HepG2 (cell line): ENCODE data around the gene SCP2. TPM values are rescaled to one million over a fixed set of nuclear protein-coding genes. Genes with fewer than 3 reads are reported as not detected.

Experiments used
- ARNT ChIP-seq: fragments of 450-650 bp; IDR thresholded peaks from 2 replicates; pipeline ENCODE4 v1.6.1; 2017
- CSRNP2 ChIP-seq: sonication (generic); formaldehyde crosslinking; conservative IDR thresholded peaks from 2 replicates; pipeline ENCODE4 v1.8.0; 2022; ENCODE audit warnings: low read depth, missing genetic modification reagents
- DPF2 ChIP-seq: sonication (generic); formaldehyde crosslinking; IDR thresholded peaks from 2 replicates; pipeline ENCODE4 v1.4.0; 2020; ENCODE audit warnings: mild to moderate bottlenecking, low read depth, missing genetic modification reagents, borderline replicate concordance
- GPBP1L1 ChIP-seq: sonication (generic); formaldehyde crosslinking; IDR thresholded peaks from 2 replicates; pipeline ENCODE4 v1.5.0; 2020; ENCODE audit warnings: mild to moderate bottlenecking, missing genetic modification reagents
- MED1 ChIP-seq: sonication (generic); formaldehyde crosslinking; IDR thresholded peaks from 2 replicates; pipeline ENCODE4 v1.4.0; 2020; ENCODE audit warnings: missing genetic modification reagents
- NFYB ChIP-seq: sonication (generic); formaldehyde crosslinking; IDR thresholded peaks from 2 replicates; pipeline ENCODE4 v1.4.0; 2020; ENCODE audit warnings: missing genetic modification reagents
- PATZ1 ChIP-seq: sonication (generic); formaldehyde crosslinking; IDR thresholded peaks from 2 replicates; pipeline ENCODE4 v1.4.0; 2020; ENCODE audit warnings: missing genetic modification reagents
- POGZ ChIP-seq: sonication (generic); formaldehyde crosslinking; IDR thresholded peaks from 2 replicates; pipeline ENCODE4 v1.4.0; 2020; ENCODE audit warnings: mild to moderate bottlenecking, missing genetic modification reagents
- POLR2G ChIP-seq: fragments of 200-400 bp; formaldehyde crosslinking; IDR thresholded peaks from 2 replicates; pipeline ENCODE4 v1.6.1; 2018; ENCODE audit warnings: mild to moderate bottlenecking, low read depth, low read length, moderate library complexity
- RAD51 ChIP-seq: fragments of 450-650 bp; IDR thresholded peaks from 2 replicates; pipeline ENCODE4 v1.6.1; 2016; ENCODE audit warnings: borderline replicate concordance
- SP1 ChIP-seq, 2 experiments: fragments of 450-650 bp in 1 of 2; sonication (generic) in 1 of 2; formaldehyde crosslinking in 1 of 2; IDR thresholded peaks; 2 replicates each; pipeline versions ENCODE4 v1.4.0 to v1.6.1; 2016 to 2020; ENCODE audit warnings: missing genetic modification reagents in 1 of 2
- STAG1 ChIP-seq: sonication (generic); formaldehyde crosslinking; IDR thresholded peaks from 2 replicates; pipeline ENCODE4 v1.4.0; 2020; ENCODE audit warnings: missing genetic modification reagents
- SYNCRIP ChIP-seq: fragments of 200-400 bp; formaldehyde crosslinking; IDR thresholded peaks from 2 replicates; pipeline ENCODE4 v1.6.1; 2018; ENCODE audit warnings: mild to moderate bottlenecking, low read depth, low read length; ENCODE audit not compliant: insufficient read depth
- XRCC5 ChIP-seq: fragments of 200-400 bp; formaldehyde crosslinking; optimal IDR thresholded peaks from 2 replicates; pipeline ENCODE3; 2017; ENCODE audit warnings: mild to moderate bottlenecking, low read length
- ZBTB10 ChIP-seq: sonication (generic); formaldehyde crosslinking; IDR thresholded peaks from 2 replicates; pipeline ENCODE4 v1.4.0; 2020; ENCODE audit warnings: missing genetic modification reagents, borderline replicate concordance
- ZNF253 ChIP-seq: sonication (generic); formaldehyde crosslinking; IDR thresholded peaks from 2 replicates; pipeline ENCODE4 v1.8.0; 2022; ENCODE audit warnings: mild to moderate bottlenecking, missing genetic modification reagents, borderline replicate concordance
- ZNF3 ChIP-seq: IDR thresholded peaks from 2 replicates; pipeline ENCODE4 v1.7.0; 2017; ENCODE audit warnings: inconsistent platforms
- ZNF329 ChIP-seq: sonication (generic); formaldehyde crosslinking; IDR thresholded peaks from 2 replicates; pipeline ENCODE4 v1.9.0; 2021; ENCODE audit warnings: low read depth, mild to moderate bottlenecking, missing genetic modification reagents
- ZNF431 ChIP-seq: sonication (generic); formaldehyde crosslinking; IDR thresholded peaks from 2 replicates; pipeline ENCODE4 v1.9.0; 2022; ENCODE audit warnings: missing genetic modification reagents, low read depth, mild to moderate bottlenecking, borderline replicate concordance
- ZNF513 ChIP-seq: sonication (generic); formaldehyde crosslinking; conservative IDR thresholded peaks from 2 replicates; pipeline ENCODE4 v1.5.0; 2020; ENCODE audit warnings: missing genetic modification reagents
- ZNF556 ChIP-seq: sonication (generic); formaldehyde crosslinking; IDR thresholded peaks from 2 replicates; pipeline ENCODE4 v1.4.0; 2020; ENCODE audit warnings: mild to moderate bottlenecking, missing genetic modification reagents, borderline replicate concordance
- ZNF557 ChIP-seq: sonication (generic); formaldehyde crosslinking; IDR thresholded peaks from 2 replicates; pipeline ENCODE4 v1.4.0; 2020; ENCODE audit warnings: missing genetic modification reagents
- polyA plus RNA-seq, 8 experiments: library from polyadenylated mRNA; depleted of rRNA in 3 of 8; stranded (reverse) in 7 of 8; unstranded in 1 of 8; fragments of >200 nt; fragmentation: Illumina TruSeq in 4 of 8; extraction: Trizol in 4 of 8; gene quantifications; 2 replicates each; pipeline versions ENCODE4 v1.2.1 to v1.2.3, GENCODE V29; 2011 to 2016; ENCODE audit warnings: low read depth in 4 of 8, missing spikeins in 1 of 8, mixed read lengths in 1 of 8; ENCODE audit not compliant: insufficient read depth in 1 of 8
- total RNA-seq, 5 experiments: library from RNA; depleted of rRNA; stranded (reverse); fragments of >200 nt; fragmentation: Illumina TruSeq; extraction: Trizol; gene quantifications; 2 replicates each; pipeline ENCODE4 v1.2.3, GENCODE V29; 2016; ENCODE audit warnings: low read depth in 1 of 5

Gene SCP2
- total and polyA plus RNA-seq, 2 of the 13 experiments (the other 11 are each of a cell fraction or from before 2014, with no cell fraction given), result 59.0 to 133 TPM

- TF ChIP-seq ZBTB10 (CRISPR knock-in tag) (peak; percentile 73; the same call in 1 of the 2 replicates), PATZ1 (CRISPR knock-in tag) (no peak; the same call in 1 of the 2 replicates), DPF2 (CRISPR knock-in tag) (0 out of 2 replicates have a peak, but pooled peaks have one; percentile 19), XRCC5 (no peak), ZNF513 (no peak), ZNF556 (peak; percentile 67), ZNF557 (CRISPR knock-in tag) (no peak), MED1 (peak; percentile 63), NFYB (no peak), POLR2G (no peak), ZNF329 (no peak), RAD51 (no peak), SYNCRIP (no peak), GPBP1L1 (CRISPR knock-in tag) (no peak), ZNF3 (CRISPR knock-in tag) (no peak), SP1 (IDR thresholded peaks at IDR 0.05) (no peak), SP1 (CRISPR knock-in tag; IDR thresholded peaks at IDR 0.05) (no peak), CSRNP2 (CRISPR knock-in tag) (no peak), ZNF253 (CRISPR knock-in tag) (no peak), ZNF431 (CRISPR knock-in tag) (no peak), ARNT (no peak), POGZ (peak; percentile 50; the same call in 1 of the 2 replicates), STAG1 (CRISPR knock-in tag) (no peak)
Observed at GRCh38 chr1:53075761-53076163, 148.7 kb downstream of the SCP2 start (continued).
